ENCODE results near the gene OLIG2. TPM values are rescaled to one million over a fixed set of nuclear protein-coding genes. Genes with fewer than 3 reads are reported as not detected.
A peak's percentile ranks its signal among the peaks of the same experiment; 100 is the strongest.

The OLIG2 gene
- total RNA-seq, 1 donor from 2014 or later = not detected

GRCh38 chr21:33031152-33031911, 5.6 kb downstream of the OLIG2 start:
- H3K9me3 Mint-ChIP-seq = no peaks in the 10 kb centered on the region

GRCh38 chr21:33032434-33033047, 6.8 kb downstream of the OLIG2 start:
- intact Hi-C loops (cut with micrococcal nuclease) = no loop called here
- no peak overlapping the region for H3K4me3 Mint-ChIP-seq
- no peak for DNase-seq
- H3K9me3 Mint-ChIP-seq = no peaks in the 10 kb centered on the region
- no peak overlapping the region for H3K27ac Mint-ChIP-seq
- H3K4me1 Mint-ChIP-seq = peaks cover 16% of the 10 kb centered on the region
- H3K27me3 Mint-ChIP-seq = peaks cover 45% of the 10 kb centered on the region
- no peaks in the 10 kb centered on the region for H3K36me3 Mint-ChIP-seq (ENCODE audit: low read depth)

More at GRCh38 chr21:33031152-33031911, 5.6 kb downstream of the OLIG2 start:
- no peak overlapping the region for H3K27ac Mint-ChIP-seq
- DNase-seq = no peak
- no peaks in the 10 kb centered on the region for H3K36me3 Mint-ChIP-seq (ENCODE audit: low read depth)
- intact Hi-C loops (cut with micrococcal nuclease) = no loop called here
- peaks cover 9% of the 10 kb centered on the region for H3K4me1 Mint-ChIP-seq
- H3K27me3 Mint-ChIP-seq = peaks cover 54% of the 10 kb centered on the region
- H3K4me3 Mint-ChIP-seq = no peak overlapping the region

GRCh38 chr21:33033094-33033951, 7.6 kb downstream of the OLIG2 start:
- Mint-ChIP-seq H3K27me3 (peaks cover 43% of the 10 kb centered on the region), H3K36me3 (ENCODE audit: low read depth) (no peaks in the 10 kb centered on the region), H3K27ac (no peak overlapping the region), H3K4me1 (peaks cover 13% of the 10 kb centered on the region), H3K4me3 (no peak overlapping the region), H3K9me3 (no peaks in the 10 kb centered on the region)
- intact Hi-C loops (cut with micrococcal nuclease) = no loop called here
- DNase-seq = no peak

- Mint-ChIP-seq H3K36me3 (ENCODE audit: low read depth) (no peaks in the 10 kb centered on the region), H3K9me3 (no peaks in the 10 kb centered on the region), H3K4me1 (peaks cover 11% of the 10 kb centered on the region), H3K27me3 (peaks cover 39% of the 10 kb centered on the region), H3K27ac (no peak overlapping the region), H3K4me3 (no peak overlapping the region)
- intact Hi-C loops (cut with micrococcal nuclease) = no loop called here
- DNase-seq = no peak
These were observed 8.3 kb downstream of the OLIG2 start for GRCh38 chr21:33033961-33034413.

GRCh38 chr21:33035147-33035546, 9.4 kb downstream of the OLIG2 start:
- no peak overlapping the region for H3K4me3 Mint-ChIP-seq
- intact Hi-C loops (cut with micrococcal nuclease) = no loop called here
- no peak for DNase-seq
- no peaks in the 10 kb centered on the region for H3K9me3 Mint-ChIP-seq
- H3K36me3 Mint-ChIP-seq (ENCODE audit: low read depth) = no peaks in the 10 kb centered on the region
- peaks cover 28% of the 10 kb centered on the region for H3K27me3 Mint-ChIP-seq
- H3K27ac Mint-ChIP-seq = no peak overlapping the region
- peaks cover 8% of the 10 kb centered on the region for H3K4me1 Mint-ChIP-seq

GRCh38 chr21:33036430-33037162, 10.9 kb downstream of the OLIG2 start:
- H3K27ac Mint-ChIP-seq = no peak overlapping the region
- DNase-seq = peak; percentile 73
- H3K27me3 Mint-ChIP-seq = peaks cover 20% of the 10 kb centered on the region
- no peak overlapping the region for H3K4me3 Mint-ChIP-seq
- no peaks in the 10 kb centered on the region for H3K9me3 Mint-ChIP-seq
- peaks cover 8% of the 10 kb centered on the region for H3K4me1 Mint-ChIP-seq
- intact Hi-C loops (cut with micrococcal nuclease) = no loop called here
- H3K36me3 Mint-ChIP-seq (ENCODE audit: low read depth) = no peaks in the 10 kb centered on the region

- H3K9me3 Mint-ChIP-seq = no peaks in the 10 kb centered on the region
- peaks cover 8% of the 10 kb centered on the region for H3K4me1 Mint-ChIP-seq
- H3K27me3 Mint-ChIP-seq = peaks cover 14% of the 10 kb centered on the region
- H3K27ac Mint-ChIP-seq = no peak overlapping the region
- no peak overlapping the region for H3K4me3 Mint-ChIP-seq
- no peak for DNase-seq
- intact Hi-C loops (cut with micrococcal nuclease) = no loop called here
- no peaks in the 10 kb centered on the region for H3K36me3 Mint-ChIP-seq (ENCODE audit: low read depth)
These were observed 11.8 kb downstream of the OLIG2 start for GRCh38 chr21:33037501-33037900.

GRCh38 chr21:33039536-33039935, 13.8 kb downstream of the OLIG2 start:
- no peak overlapping the region for H3K4me3 Mint-ChIP-seq
- H3K36me3 Mint-ChIP-seq (ENCODE audit: low read depth) = no peaks in the 10 kb centered on the region
- no peak overlapping the region for H3K27ac Mint-ChIP-seq
- peaks cover 18% of the 10 kb centered on the region for H3K27me3 Mint-ChIP-seq
- no peaks in the 10 kb centered on the region for H3K9me3 Mint-ChIP-seq
- peaks cover 8% of the 10 kb centered on the region for H3K4me1 Mint-ChIP-seq
- intact Hi-C loops (cut with micrococcal nuclease) = no loop called here
- no peak for DNase-seq

- H3K27ac Mint-ChIP-seq = no peak overlapping the region
- intact Hi-C loops (cut with micrococcal nuclease) = no loop called here
- H3K36me3 Mint-ChIP-seq (ENCODE audit: low read depth) = no peaks in the 10 kb centered on the region
- H3K9me3 Mint-ChIP-seq = no peaks in the 10 kb centered on the region
- no peak for DNase-seq
- H3K27me3 Mint-ChIP-seq = peaks cover 18% of the 10 kb centered on the region
- peaks cover 8% of the 10 kb centered on the region for H3K4me1 Mint-ChIP-seq
- H3K4me3 Mint-ChIP-seq = no peak overlapping the region
These were observed 14.5 kb downstream of the OLIG2 start for GRCh38 chr21:33040215-33040614.

- intact Hi-C loops (cut with micrococcal nuclease) = no loop called here
- Mint-ChIP-seq H3K4me1 (no peaks in the 10 kb centered on the region), H3K36me3 (ENCODE audit: low read depth) (no peaks in the 10 kb centered on the region), H3K9me3 (no peaks in the 10 kb centered on the region), H3K4me3 (no peak overlapping the region), H3K27me3 (peaks cover 23% of the 10 kb centered on the region), H3K27ac (no peak overlapping the region)
- DNase-seq = no peak
These were observed 16.2 kb downstream of the OLIG2 start for GRCh38 chr21:33041981-33042380.

- no peaks in the 10 kb centered on the region for H3K9me3 Mint-ChIP-seq
- peaks cover 27% of the 10 kb centered on the region for H3K27me3 Mint-ChIP-seq
- no peak overlapping the region for H3K27ac Mint-ChIP-seq
- H3K4me3 Mint-ChIP-seq = no peak overlapping the region
- no peak for DNase-seq
- no peaks in the 10 kb centered on the region for H3K4me1 Mint-ChIP-seq
- intact Hi-C loops (cut with micrococcal nuclease) = no loop called here
- no peaks in the 10 kb centered on the region for H3K36me3 Mint-ChIP-seq (ENCODE audit: low read depth)
These were observed 17.1 kb downstream of the OLIG2 start for GRCh38 chr21:33042812-33043211.

- no peak overlapping the region for H3K27ac Mint-ChIP-seq
- H3K27me3 Mint-ChIP-seq = peaks cover 29% of the 10 kb centered on the region
These were observed 20.7 kb downstream of the OLIG2 start for GRCh38 chr21:33046455-33046854.

GRCh38 chr21:33047231-33047630, 21.5 kb downstream of the OLIG2 start:
- Mint-ChIP-seq H3K9me3 (no peaks in the 10 kb centered on the region), H3K27me3 (peaks cover 28% of the 10 kb centered on the region), H3K4me3 (no peak overlapping the region), H3K36me3 (ENCODE audit: low read depth) (no peaks in the 10 kb centered on the region), H3K4me1 (no peaks in the 10 kb centered on the region), H3K27ac (no peak overlapping the region)
- intact Hi-C loops (cut with micrococcal nuclease) = no loop called here
- DNase-seq = no peak

More at GRCh38 chr21:33046455-33046854, 20.7 kb downstream of the OLIG2 start:
- Mint-ChIP-seq H3K36me3 (ENCODE audit: low read depth) (no peaks in the 10 kb centered on the region), H3K4me1 (no peaks in the 10 kb centered on the region), H3K4me3 (no peak overlapping the region), H3K9me3 (no peaks in the 10 kb centered on the region)
- intact Hi-C loops (cut with micrococcal nuclease) = no loop called here
- DNase-seq = no peak

Measured in activated CD4-positive, alpha-beta T cell treated with anti-CD3 and anti-CD28 coated beads, Interleukin-2, amount 10 ng/mL, durations not matched to agents 24 days and 14 days (primary cell).